Measurements from ENCODE around the gene GNPTAB. TPM values are rescaled to one million over a fixed set of nuclear protein-coding genes. Genes with fewer than 3 reads are reported as not detected.
A peak's percentile ranks its signal among the peaks of the same experiment; 100 is the strongest.

Gene GNPTAB
- total RNA-seq, 1 donor from 2014 or later: 47.6 TPM

GRCh38 chr12:101777485-101777884, 53.3 kb downstream of the GNPTAB start:
- no peak for DNase-seq (ENCODE audit: low spot score)
- Mint-ChIP-seq H3K27me3 (ENCODE audit: unreplicated experiment) (no peaks in the 10 kb centered on the region), H3K36me3 (ENCODE audit: low read depth, unreplicated experiment) (peaks cover 4% of the 10 kb centered on the region), H3K27ac (ENCODE audit: unreplicated experiment) (no peak overlapping the region), H3K4me3 (ENCODE audit: unreplicated experiment) (no peak overlapping the region), H3K9me3 (ENCODE audit: unreplicated experiment) (no peaks in the 10 kb centered on the region), H3K4me1 (ENCODE audit: unreplicated experiment) (peaks cover 3% of the 10 kb centered on the region)
- TF ChIP-seq, protein P1, sequence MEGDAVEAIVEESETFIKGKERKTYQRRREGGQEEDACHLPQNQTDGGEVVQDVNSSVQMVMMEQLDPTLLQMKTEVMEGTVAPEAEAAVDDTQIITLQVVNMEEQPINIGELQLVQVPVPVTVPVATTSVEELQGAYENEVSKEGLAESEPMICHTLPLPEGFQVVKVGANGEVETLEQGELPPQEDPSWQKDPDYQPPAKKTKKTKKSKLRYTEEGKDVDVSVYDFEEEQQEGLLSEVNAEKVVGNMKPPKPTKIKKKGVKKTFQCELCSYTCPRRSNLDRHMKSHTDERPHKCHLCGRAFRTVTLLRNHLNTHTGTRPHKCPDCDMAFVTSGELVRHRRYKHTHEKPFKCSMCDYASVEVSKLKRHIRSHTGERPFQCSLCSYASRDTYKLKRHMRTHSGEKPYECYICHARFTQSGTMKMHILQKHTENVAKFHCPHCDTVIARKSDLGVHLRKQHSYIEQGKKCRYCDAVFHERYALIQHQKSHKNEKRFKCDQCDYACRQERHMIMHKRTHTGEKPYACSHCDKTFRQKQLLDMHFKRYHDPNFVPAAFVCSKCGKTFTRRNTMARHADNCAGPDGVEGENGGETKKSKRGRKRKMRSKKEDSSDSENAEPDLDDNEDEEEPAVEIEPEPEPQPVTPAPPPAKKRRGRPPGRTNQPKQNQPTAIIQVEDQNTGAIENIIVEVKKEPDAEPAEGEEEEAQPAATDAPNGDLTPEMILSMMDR (IDR thresholded peaks at IDR 0.05; ENCODE audit: unreplicated experiment): no peak

GRCh38 chr12:101775816-101776215, 54.9 kb downstream of the GNPTAB start:
- H3K9me3 Mint-ChIP-seq (ENCODE audit: unreplicated experiment): no peaks in the 10 kb centered on the region
- H3K36me3 Mint-ChIP-seq (ENCODE audit: low read depth, unreplicated experiment): peaks cover 4% of the 10 kb centered on the region
- no peak overlapping the region for H3K4me3 Mint-ChIP-seq (ENCODE audit: unreplicated experiment)
- DNase-seq (ENCODE audit: low spot score): no peak
- H3K27me3 Mint-ChIP-seq (ENCODE audit: unreplicated experiment): no peaks in the 10 kb centered on the region
- H3K4me1 Mint-ChIP-seq (ENCODE audit: unreplicated experiment): peaks cover 3% of the 10 kb centered on the region
- TF ChIP-seq, protein P1 (IDR thresholded peaks at IDR 0.05; ENCODE audit: unreplicated experiment): no peak
- H3K27ac Mint-ChIP-seq (ENCODE audit: unreplicated experiment): no peak overlapping the region

DNA sequence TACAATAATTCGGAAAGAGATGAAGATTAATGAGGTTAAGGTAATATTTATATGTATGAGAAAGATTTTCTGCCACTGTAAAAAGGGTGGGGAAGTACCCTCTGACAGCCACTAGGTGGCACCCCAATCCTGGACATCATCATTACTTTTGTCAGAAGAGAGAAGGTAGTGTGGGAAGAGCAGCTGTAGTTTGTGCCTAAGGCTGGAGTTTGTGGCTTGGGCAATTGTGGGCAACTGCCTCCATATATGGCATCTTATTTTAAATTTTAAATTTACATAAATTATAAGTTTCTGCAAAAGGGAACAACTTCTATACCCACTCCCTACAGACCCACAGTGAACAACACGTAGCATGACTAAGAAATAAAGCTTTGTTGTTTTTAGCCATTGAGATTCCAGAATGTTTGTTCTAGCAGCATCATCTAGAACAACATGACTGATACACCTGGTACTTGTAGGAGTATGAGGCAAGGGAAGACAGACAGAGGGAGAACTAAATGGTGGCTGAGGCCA, 57.1 kb downstream of the GNPTAB start:
- no peak overlapping the region for H3K27ac Mint-ChIP-seq (ENCODE audit: unreplicated experiment)
- no peak overlapping the region for H3K4me3 Mint-ChIP-seq (ENCODE audit: unreplicated experiment)
- no peaks in the 10 kb centered on the region for H3K4me1 Mint-ChIP-seq (ENCODE audit: unreplicated experiment)
- TF ChIP-seq, protein P1 (IDR thresholded peaks at IDR 0.05; ENCODE audit: unreplicated experiment): peak; percentile 97
- peaks cover 4% of the 10 kb centered on the region for H3K36me3 Mint-ChIP-seq (ENCODE audit: low read depth, unreplicated experiment)
- no peaks in the 10 kb centered on the region for H3K9me3 Mint-ChIP-seq (ENCODE audit: unreplicated experiment)
- DNase-seq (ENCODE audit: low spot score): peak; percentile 63
- no peaks in the 10 kb centered on the region for H3K27me3 Mint-ChIP-seq (ENCODE audit: unreplicated experiment)

GRCh38 chr12:101772012-101772775, 58.6 kb downstream of the GNPTAB start:
- Mint-ChIP-seq H3K36me3 (ENCODE audit: low read depth, unreplicated experiment) (peaks cover 2% of the 10 kb centered on the region), H3K9me3 (ENCODE audit: unreplicated experiment) (no peaks in the 10 kb centered on the region), H3K4me3 (ENCODE audit: unreplicated experiment) (no peak overlapping the region), H3K27ac (ENCODE audit: unreplicated experiment) (no peak overlapping the region), H3K4me1 (ENCODE audit: unreplicated experiment) (no peaks in the 10 kb centered on the region), H3K27me3 (ENCODE audit: unreplicated experiment) (no peaks in the 10 kb centered on the region)
- DNase-seq (ENCODE audit: low spot score): no peak
- TF ChIP-seq, protein P1 (IDR thresholded peaks at IDR 0.05; ENCODE audit: unreplicated experiment): no peak

DNA sequence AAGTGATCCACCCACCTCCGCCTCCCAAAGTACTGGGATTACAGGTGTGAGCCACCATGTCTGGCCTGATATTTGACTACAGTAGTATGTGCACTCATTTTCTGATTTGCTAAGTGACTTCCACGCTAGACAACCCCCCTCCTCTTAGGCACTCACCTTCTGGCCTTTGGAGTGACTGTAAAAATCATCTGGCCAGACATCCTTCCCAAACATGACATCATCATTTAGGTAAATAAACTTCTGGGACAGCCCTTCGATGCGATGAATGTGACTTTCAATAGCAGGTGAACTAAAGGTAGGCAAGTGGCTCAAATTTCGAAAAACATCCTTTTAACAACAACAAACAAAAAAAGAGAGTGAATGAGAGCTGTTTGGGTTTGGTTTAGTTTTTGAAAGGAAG, 60.9 kb downstream of the GNPTAB start:
- Mint-ChIP-seq H3K4me3 (ENCODE audit: unreplicated experiment) (no peak overlapping the region), H3K4me1 (ENCODE audit: unreplicated experiment) (peaks cover 6% of the 10 kb centered on the region), H3K36me3 (ENCODE audit: low read depth, unreplicated experiment) (no peaks in the 10 kb centered on the region), H3K9me3 (ENCODE audit: unreplicated experiment) (no peaks in the 10 kb centered on the region), H3K27me3 (ENCODE audit: unreplicated experiment) (no peaks in the 10 kb centered on the region), H3K27ac (ENCODE audit: unreplicated experiment) (no peak overlapping the region)
- TF ChIP-seq, protein P1 (IDR thresholded peaks at IDR 0.05; ENCODE audit: unreplicated experiment): no peak
- no peak for DNase-seq (ENCODE audit: low spot score)

Data from endothelial cell (in vitro differentiated cells).